ENCODE measurements around the gene RALBP1. TPM values are rescaled to one million over a fixed set of nuclear protein-coding genes. Genes with fewer than 3 reads are reported as not detected.

The RALBP1 gene
- total RNA-seq, 1 experiment from 2014 or later = 70.0 TPM

DNA sequence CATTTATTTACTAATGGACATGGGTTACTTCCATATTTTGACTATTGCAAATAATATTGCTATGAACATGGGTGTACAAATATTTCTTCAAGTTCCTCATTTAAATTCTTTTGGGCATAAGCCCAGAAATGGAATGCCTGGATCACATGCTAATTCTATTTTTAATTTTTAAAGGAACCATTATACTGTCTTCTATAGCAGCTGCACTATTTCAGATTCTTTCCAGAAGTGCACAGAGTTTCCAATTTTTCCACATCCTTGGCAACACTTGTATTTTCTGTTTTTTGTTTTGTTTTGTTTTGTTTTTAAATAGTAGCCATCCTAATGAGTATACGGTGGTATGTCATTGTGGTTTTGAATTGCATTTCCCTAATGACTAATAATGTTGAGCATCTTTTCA lies 8.5 kb upstream of the RALBP1 start:
- in situ Hi-C loops (cut with HindIII; ENCODE audit: low pct_unique_long_range_greater_than_20kb, low sequenced_read_pairs) (no loop called here), intact Hi-C loops (cut with micrococcal nuclease; ENCODE audit: unreplicated experiment) (no loop called here)
- POLR2A ChIA-PET = no interaction called here
- CTCF ChIA-PET = no interaction called here
- no peak overlapping the region for H3K27ac ChIP-seq (ENCODE audit: low read length)
- H3K36me3 ChIP-seq (ENCODE audit: control insufficient read depth, insufficient read depth, low read length) = no peaks in the 10 kb centered on the region
- TF ChIP-seq CTCF (IDR thresholded peaks at IDR 0.05) = no peak
- no peak overlapping the region for H3K4me3 ChIP-seq (ENCODE audit: low read depth in 2 of 2, low read length in 2 of 2)
- DNase-seq (ENCODE audit: low read depth, low spot score) (no peak), ATAC-seq (no peak)
- no TSS peak for BruUV-seq (replicated peaks)
- H3K9me3 ChIP-seq (ENCODE audit: control insufficient read depth, insufficient read depth, low read depth, low read length) = peaks cover 15% of the 10 kb centered on the region; the same call in 1 of the 2 replicates
- no peaks in the 10 kb centered on the region for H3K4me1 ChIP-seq (ENCODE audit: control insufficient read depth, insufficient read depth, low read length)
- no peaks in the 10 kb centered on the region for H3K27me3 ChIP-seq (ENCODE audit: control insufficient read depth, insufficient read depth, low read length)

GRCh38 chr18:9468998-9469397 lies 6.3 kb upstream of the RALBP1 start:
- Histone ChIP-seq H3K4me1 (ENCODE audit: control insufficient read depth, insufficient read depth, low read length) (peaks cover under 1% of the 10 kb centered on the region), H3K36me3 (ENCODE audit: control insufficient read depth, insufficient read depth, low read length) (no peaks in the 10 kb centered on the region), H3K9me3 (ENCODE audit: control insufficient read depth, insufficient read depth, low read depth, low read length) (peaks cover 15% of the 10 kb centered on the region; the same call in 1 of the 2 replicates), H3K4me3 (ENCODE audit: low read depth in 2 of 2, low read length in 2 of 2) (no peak overlapping the region), H3K27ac (ENCODE audit: low read length) (no peak overlapping the region), H3K27me3 (ENCODE audit: control insufficient read depth, insufficient read depth, low read length) (no peaks in the 10 kb centered on the region)
- intact Hi-C loops (cut with micrococcal nuclease; ENCODE audit: unreplicated experiment) = no loop called here
- DNase-seq (ENCODE audit: low read depth, low spot score) = no peak
- in situ Hi-C loops (cut with HindIII; ENCODE audit: low pct_unique_long_range_greater_than_20kb, low sequenced_read_pairs) = no loop called here
- BruUV-seq (replicated peaks) = no TSS peak
- no peak for ATAC-seq
- ChIA-PET CTCF (no interaction called here), POLR2A (no interaction called here)
- TF ChIP-seq TCF7L2 (IDR thresholded peaks at IDR 0.05; ENCODE audit: low read depth, low read length) (no peak), CTCF (IDR thresholded peaks at IDR 0.05) (no peak), SIN3A (IDR thresholded peaks at IDR 0.05; ENCODE audit: borderline replicate concordance, insufficient read depth, low read depth, low read length) (no peak)

- ChIA-PET POLR2A (interaction anchor here (0.6 kb wide), 1 partner anchor 358 kb away, joined by 4 read pairs; no protein-coding TSS in a partner anchor), CTCF (no interaction called here)
- in situ Hi-C loops (cut with HindIII; ENCODE audit: low pct_unique_long_range_greater_than_20kb, low sequenced_read_pairs) = no loop called here
- intact Hi-C loops (cut with micrococcal nuclease; ENCODE audit: unreplicated experiment) = no loop called here
- Histone ChIP-seq H3K9me3 (ENCODE audit: control insufficient read depth, insufficient read depth, low read depth, low read length) (peaks cover 15% of the 10 kb centered on the region; the same call in 1 of the 2 replicates), H3K27ac (ENCODE audit: low read length) (no peak overlapping the region), H3K4me1 (ENCODE audit: control insufficient read depth, insufficient read depth, low read length) (peaks cover 5% of the 10 kb centered on the region), H3K36me3 (ENCODE audit: control insufficient read depth, insufficient read depth, low read length) (no peaks in the 10 kb centered on the region), H3K4me3 (ENCODE audit: low read depth in 2 of 2, low read length in 2 of 2) (no peak overlapping the region), H3K27me3 (ENCODE audit: control insufficient read depth, insufficient read depth, low read length) (no peaks in the 10 kb centered on the region)
- no TSS peak for BruUV-seq (replicated peaks)
- ATAC-seq = no peak
- no peak for TF ChIP-seq TCF7L2 (IDR thresholded peaks at IDR 0.05; ENCODE audit: low read depth, low read length)
- TF ChIP-seq, protein P1, sequence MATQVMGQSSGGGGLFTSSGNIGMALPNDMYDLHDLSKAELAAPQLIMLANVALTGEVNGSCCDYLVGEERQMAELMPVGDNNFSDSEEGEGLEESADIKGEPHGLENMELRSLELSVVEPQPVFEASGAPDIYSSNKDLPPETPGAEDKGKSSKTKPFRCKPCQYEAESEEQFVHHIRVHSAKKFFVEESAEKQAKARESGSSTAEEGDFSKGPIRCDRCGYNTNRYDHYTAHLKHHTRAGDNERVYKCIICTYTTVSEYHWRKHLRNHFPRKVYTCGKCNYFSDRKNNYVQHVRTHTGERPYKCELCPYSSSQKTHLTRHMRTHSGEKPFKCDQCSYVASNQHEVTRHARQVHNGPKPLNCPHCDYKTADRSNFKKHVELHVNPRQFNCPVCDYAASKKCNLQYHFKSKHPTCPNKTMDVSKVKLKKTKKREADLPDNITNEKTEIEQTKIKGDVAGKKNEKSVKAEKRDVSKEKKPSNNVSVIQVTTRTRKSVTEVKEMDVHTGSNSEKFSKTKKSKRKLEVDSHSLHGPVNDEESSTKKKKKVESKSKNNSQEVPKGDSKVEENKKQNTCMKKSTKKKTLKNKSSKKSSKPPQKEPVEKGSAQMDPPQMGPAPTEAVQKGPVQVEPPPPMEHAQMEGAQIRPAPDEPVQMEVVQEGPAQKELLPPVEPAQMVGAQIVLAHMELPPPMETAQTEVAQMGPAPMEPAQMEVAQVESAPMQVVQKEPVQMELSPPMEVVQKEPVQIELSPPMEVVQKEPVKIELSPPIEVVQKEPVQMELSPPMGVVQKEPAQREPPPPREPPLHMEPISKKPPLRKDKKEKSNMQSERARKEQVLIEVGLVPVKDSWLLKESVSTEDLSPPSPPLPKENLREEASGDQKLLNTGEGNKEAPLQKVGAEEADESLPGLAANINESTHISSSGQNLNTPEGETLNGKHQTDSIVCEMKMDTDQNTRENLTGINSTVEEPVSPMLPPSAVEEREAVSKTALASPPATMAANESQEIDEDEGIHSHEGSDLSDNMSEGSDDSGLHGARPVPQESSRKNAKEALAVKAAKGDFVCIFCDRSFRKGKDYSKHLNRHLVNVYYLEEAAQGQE (IDR thresholded peaks at IDR 0.05; ENCODE audit: insufficient read depth in 1 of 2, low read depth in 2 of 2, low read length in 1 of 2) = no peak
- TF ChIP-seq SIN3A (IDR thresholded peaks at IDR 0.05; ENCODE audit: borderline replicate concordance, insufficient read depth, low read depth, low read length) = no peak
- TF ChIP-seq POLR2AphosphoS5 (IDR thresholded peaks at IDR 0.05; ENCODE audit: low read depth, low read length) = no peak
- no peak for DNase-seq (ENCODE audit: low read depth, low spot score)
These were observed 5.6 kb upstream of the RALBP1 start for GRCh38 chr18:9469685-9470084.

Data from Panc1 (cell line).